NCI-H748 treated with DMSO at 0.1 percent for 48 hours (cell line): ENCODE data around the gene KRT28.

ENCODE experiments used
- DNase-seq: peaks from one replicate; lab custom pipeline; 2025; lab: John Stamatoyannopoulos, UW

Gene KRT28

GRCh38 chr17:40799859-40800258 lies at the start of gene KRT28:
TSS of gene KRT28 (minus strand) at chr17:40799959. CDS start at chr17:40799893, 66 bp downstream.
- no peak for DNase-seq

- no peak for DNase-seq
Observed at GRCh38 chr17:40848583-40849235, 49.0 kb upstream of the KRT28 start.

GRCh38 chr17:40846515-40847144 lies 46.9 kb upstream of the KRT28 start:
- no peak for DNase-seq

- DNase-seq: no peak
Observed at GRCh38 chr17:40844671-40845107, 44.9 kb upstream of the KRT28 start.

GRCh38 chr17:40843242-40843641 lies 43.5 kb upstream of the KRT28 start:
- DNase-seq: no peak

- no peak for DNase-seq
Observed at GRCh38 chr17:40841246-40841645, 41.5 kb upstream of the KRT28 start.

- DNase-seq: no peak
Observed at GRCh38 chr17:40839194-40839593, 39.4 kb upstream of the KRT28 start.

GRCh38 chr17:40836020-40836419 lies 36.3 kb upstream of the KRT28 start:
- no peak for DNase-seq

GRCh38 chr17:40833882-40834281 lies 34.1 kb upstream of the KRT28 start:
- no peak for DNase-seq

GRCh38 chr17:40832840-40833239 lies 33.1 kb upstream of the KRT28 start:
- DNase-seq: no peak

- no peak for DNase-seq
Observed at GRCh38 chr17:40830085-40830776, 30.5 kb upstream of the KRT28 start.

GRCh38 chr17:40828454-40829044 lies 28.8 kb upstream of the KRT28 start:
- DNase-seq: no peak

- no peak for DNase-seq
Observed at GRCh38 chr17:40827746-40828453, 28.1 kb upstream of the KRT28 start.

GRCh38 chr17:40825599-40825998 lies 25.8 kb upstream of the KRT28 start:
- no peak for DNase-seq

GRCh38 chr17:40824015-40824832 lies 24.5 kb upstream of the KRT28 start:
- DNase-seq: no peak

GRCh38 chr17:40822132-40822812 lies 22.5 kb upstream of the KRT28 start, which contains the start of gene KRT10:
TSS of gene KRT10 (minus strand) at chr17:40822614. CDS start at chr17:40822585, 29 bp downstream.
- no peak for DNase-seq

GRCh38 chr17:40821536-40821935 lies 21.8 kb upstream of the KRT28 start:
- DNase-seq: no peak

- DNase-seq: no peak
Observed at GRCh38 chr17:40820228-40820838, 20.6 kb upstream of the KRT28 start.

GRCh38 chr17:40819528-40820125 lies 19.9 kb upstream of the KRT28 start:
- no peak for DNase-seq
